ENCODE data around the gene CD46. TPM values are rescaled to one million over a fixed set of nuclear protein-coding genes. Genes with fewer than 3 reads are reported as not detected.
A peak's percentile ranks its signal among the peaks of the same experiment; 100 is the strongest.
"Not testable (repeated sequence)": the region's sequence is repeated elsewhere in the genome, so short reads cannot be mapped to it uniquely, and the experiment has no call there.

The CD46 gene
- total RNA-seq, 1 donor from 2014 or later, result 188 TPM

GRCh38 chr1:207747627-207748492, 4.0 kb upstream of the CD46 start:
- H3K4me3 Mint-ChIP-seq (ENCODE audit: unreplicated experiment), result no peak overlapping the region
- H3K27me3 Mint-ChIP-seq (ENCODE audit: unreplicated experiment), result peaks cover 2% of the 10 kb centered on the region
- H3K27ac Mint-ChIP-seq (ENCODE audit: unreplicated experiment), result no peak overlapping the region
- no peak for TF ChIP-seq CTCF (IDR thresholded peaks at IDR 0.05; ENCODE audit: partially characterized antibody, unreplicated experiment)
- DNase-seq, result no peak
- H3K9me3 Mint-ChIP-seq (ENCODE audit: unreplicated experiment), result peaks cover 2% of the 10 kb centered on the region
- peaks cover 4% of the 10 kb centered on the region for H3K4me1 Mint-ChIP-seq (ENCODE audit: low read depth, unreplicated experiment)
- H3K36me3 Mint-ChIP-seq (ENCODE audit: unreplicated experiment), result no peaks in the 10 kb centered on the region

- H3K4me3 Mint-ChIP-seq (ENCODE audit: unreplicated experiment), result no peak overlapping the region
- H3K9me3 Mint-ChIP-seq (ENCODE audit: unreplicated experiment), result peaks cover 2% of the 10 kb centered on the region
- peaks cover 2% of the 10 kb centered on the region for H3K27me3 Mint-ChIP-seq (ENCODE audit: unreplicated experiment)
- H3K27ac Mint-ChIP-seq (ENCODE audit: unreplicated experiment), result no peak overlapping the region
- DNase-seq, result no peak
- H3K4me1 Mint-ChIP-seq (ENCODE audit: low read depth, unreplicated experiment), result peaks cover 8% of the 10 kb centered on the region
- TF ChIP-seq CTCF (IDR thresholded peaks at IDR 0.05; ENCODE audit: partially characterized antibody, unreplicated experiment), result no peak
- no peaks in the 10 kb centered on the region for H3K36me3 Mint-ChIP-seq (ENCODE audit: unreplicated experiment)
Measured at GRCh38 chr1:207748737-207749528, 2.9 kb upstream of the CD46 start.

- Mint-ChIP-seq H3K4me1 (ENCODE audit: low read depth, unreplicated experiment) (peaks cover 23% of the 10 kb centered on the region), H3K36me3 (ENCODE audit: unreplicated experiment) (no peaks in the 10 kb centered on the region), H3K9me3 (ENCODE audit: unreplicated experiment) (peaks cover 2% of the 10 kb centered on the region), H3K27me3 (ENCODE audit: unreplicated experiment) (peaks cover 2% of the 10 kb centered on the region), H3K4me3 (ENCODE audit: unreplicated experiment) (peak overlapping the region; percentile 100), H3K27ac (ENCODE audit: unreplicated experiment) (peak overlapping the region; percentile 93)
- TF ChIP-seq CTCF (IDR thresholded peaks at IDR 0.05; ENCODE audit: partially characterized antibody, unreplicated experiment), result no peak
- no peak for DNase-seq
Measured at GRCh38 chr1:207750631-207751305, 1.1 kb upstream of the CD46 start.

- not testable (repeated sequence) for H3K9me3 Mint-ChIP-seq (ENCODE audit: unreplicated experiment); H3K27me3 Mint-ChIP-seq (ENCODE audit: unreplicated experiment)
Measured at GRCh38 chr1:207751463-207751789, 428 bp upstream of the CD46 start.

GRCh38 chr1:207752456-207752998, 673 bp downstream of the CD46 start:
- Mint-ChIP-seq H3K4me3 (ENCODE audit: unreplicated experiment) (peak overlapping the region; percentile 100), H3K27ac (ENCODE audit: unreplicated experiment) (peak overlapping the region; percentile 97), H3K4me1 (ENCODE audit: low read depth, unreplicated experiment) (peaks cover 26% of the 10 kb centered on the region), H3K36me3 (ENCODE audit: unreplicated experiment) (no peaks in the 10 kb centered on the region), H3K9me3 (ENCODE audit: unreplicated experiment) (peaks cover 2% of the 10 kb centered on the region), H3K27me3 (ENCODE audit: unreplicated experiment) (peaks cover 2% of the 10 kb centered on the region)
- no peak for TF ChIP-seq CTCF (IDR thresholded peaks at IDR 0.05; ENCODE audit: partially characterized antibody, unreplicated experiment)
- DNase-seq, result peak; percentile 33

More at GRCh38 chr1:207751463-207751789, 428 bp upstream of the CD46 start:
- Mint-ChIP-seq H3K27ac (ENCODE audit: unreplicated experiment) (peak overlapping the region; percentile 93), H3K4me3 (ENCODE audit: unreplicated experiment) (peak overlapping the region; percentile 100), H3K4me1 (ENCODE audit: low read depth, unreplicated experiment) (peaks cover 26% of the 10 kb centered on the region)
- not testable (repeated sequence) for DNase-seq; H3K36me3 Mint-ChIP-seq (ENCODE audit: unreplicated experiment)
